Measurements from ENCODE around the gene CEP295NL. TPM values are rescaled to one million over a fixed set of nuclear protein-coding genes. Genes with fewer than 3 reads are reported as not detected.
A peak's percentile ranks its signal among the peaks of the same experiment; 100 is the strongest.

The CEP295NL gene
- total RNA-seq, 4 donors from 2014 or later = 1.1 to 45.4 (median 9.1) TPM

DNA sequence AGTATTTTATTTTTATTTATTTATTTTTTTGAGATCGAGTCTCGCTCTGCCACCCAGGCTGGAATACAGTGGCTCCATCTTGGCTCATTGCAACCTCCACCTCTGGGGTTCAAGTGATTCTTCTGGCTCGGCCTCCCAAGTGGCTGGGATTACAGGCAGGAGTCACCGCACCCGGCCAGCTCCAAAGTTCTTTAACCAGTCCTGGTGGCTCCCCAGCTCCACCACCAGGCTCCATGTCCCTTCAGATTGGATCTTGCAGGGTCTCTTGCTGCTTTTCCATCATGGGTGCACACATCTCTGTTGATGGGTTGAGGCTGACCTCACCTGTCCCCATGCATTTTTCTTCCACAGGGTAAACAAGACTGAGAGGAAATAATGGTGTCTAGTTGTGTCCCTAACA, 54.0 kb downstream of the CEP295NL start:
- Histone ChIP-seq H3K27ac (no peak overlapping the region), H3K4me1 (peaks cover 0 to 6% (median 0%) of the 10 kb centered on the region in 4 donors)
- no peak for DNase-seq

GRCh38 chr17:78847052-78847451, 55.9 kb downstream of the CEP295NL start:
- Histone ChIP-seq H3K4me1 (peaks cover 0 to 3% (median 0%) of the 10 kb centered on the region in 4 donors), H3K36me3 (no peaks in the 10 kb centered on the region), H3K27ac (no peak overlapping the region), H3K4me3 (no peak overlapping the region), H3K9me3 (no peaks in the 10 kb centered on the region), H3K27me3 (no peaks in the 10 kb centered on the region)
- DNase-seq = no peak
- TF ChIP-seq CTCF (IDR thresholded peaks at IDR 0.05) (no peak), POLR2A (IDR thresholded peaks at IDR 0.05) (no peak)

More for the DNA sequence above, 54.0 kb downstream of the CEP295NL start:
- Histone ChIP-seq H3K36me3 (no peaks in the 10 kb centered on the region), H3K4me3 (no peak overlapping the region), H3K9me3 (no peaks in the 10 kb centered on the region), H3K27me3 (no peaks in the 10 kb centered on the region)
- no peak for TF ChIP-seq CTCF (IDR thresholded peaks at IDR 0.05)
- no peak for TF ChIP-seq POLR2A (IDR thresholded peaks at IDR 0.05)

GRCh38 chr17:78844301-78845005, 58.5 kb downstream of the CEP295NL start:
- H3K27ac ChIP-seq = no peak overlapping the region
- no peaks in the 10 kb centered on the region for H3K36me3 ChIP-seq

GRCh38 chr17:78842881-78843565, 60.0 kb downstream of the CEP295NL start:
- Histone ChIP-seq H3K9me3 (no peaks in the 10 kb centered on the region), H3K27ac (no peak overlapping the region), H3K4me3 (no peak overlapping the region), H3K4me1 (peaks cover 0 to 21% (median 2%) of the 10 kb centered on the region in 4 donors), H3K36me3 (peaks cover 0 to under 1% (median 0%) of the 10 kb centered on the region in 3 donors), H3K27me3 (no peaks in the 10 kb centered on the region)
- DNase-seq = peak in 2 of 3 donors; percentile 50 to 76
- TF ChIP-seq POLR2A (IDR thresholded peaks at IDR 0.05) = no peak
- TF ChIP-seq CTCF (IDR thresholded peaks at IDR 0.05) = peak; percentile 48 to 62 (median 56)

More at GRCh38 chr17:78844301-78845005, 58.5 kb downstream of the CEP295NL start:
- H3K4me1 ChIP-seq = peaks cover 0 to 10% (median 0%) of the 10 kb centered on the region in 4 donors
- H3K27me3 ChIP-seq = no peaks in the 10 kb centered on the region
- no peak for TF ChIP-seq CTCF (IDR thresholded peaks at IDR 0.05)
- no peak for TF ChIP-seq POLR2A (IDR thresholded peaks at IDR 0.05)
- no peaks in the 10 kb centered on the region for H3K9me3 ChIP-seq
- H3K4me3 ChIP-seq = no peak overlapping the region
- DNase-seq = no peak

GRCh38 chr17:78840780-78841611, 62.0 kb downstream of the CEP295NL start, which contains the start of gene USP36:
USP36 (minus strand) TSS chr17:78840814; CDS start chr17:78836363, 4,451 bp downstream.
- TF ChIP-seq POLR2A (IDR thresholded peaks at IDR 0.05) (peak; percentile 97 to 98), CTCF (IDR thresholded peaks at IDR 0.05) (peak in 3 of 6 experiments; percentile 25 to 39 (median 28))
- H3K27me3 ChIP-seq = no peaks in the 10 kb centered on the region
- H3K9me3 ChIP-seq = no peaks in the 10 kb centered on the region
- peak within 1 kb of the TSS; percentile 69 to 94 (median 89) for H3K4me3 ChIP-seq
- peak; percentile 99 to 100 (median 100) for DNase-seq
- H3K27ac ChIP-seq = peak within 1 kb of the TSS; percentile 92 to 100 (median 100)
- peaks cover 0 to 21% (median 2%) of the 10 kb centered on the region in 4 donors for H3K4me1 ChIP-seq
- H3K36me3 ChIP-seq = peaks cover 0 to 21% (median 0%) of the 10 kb centered on the region in 3 donors

Measured in Peyer's patch (tissue), 4 donors.